ENCODE results near the gene SQSTM1.
A peak's percentile ranks its signal among the peaks of the same experiment; 100 is the strongest.

Gene SQSTM1

DNA sequence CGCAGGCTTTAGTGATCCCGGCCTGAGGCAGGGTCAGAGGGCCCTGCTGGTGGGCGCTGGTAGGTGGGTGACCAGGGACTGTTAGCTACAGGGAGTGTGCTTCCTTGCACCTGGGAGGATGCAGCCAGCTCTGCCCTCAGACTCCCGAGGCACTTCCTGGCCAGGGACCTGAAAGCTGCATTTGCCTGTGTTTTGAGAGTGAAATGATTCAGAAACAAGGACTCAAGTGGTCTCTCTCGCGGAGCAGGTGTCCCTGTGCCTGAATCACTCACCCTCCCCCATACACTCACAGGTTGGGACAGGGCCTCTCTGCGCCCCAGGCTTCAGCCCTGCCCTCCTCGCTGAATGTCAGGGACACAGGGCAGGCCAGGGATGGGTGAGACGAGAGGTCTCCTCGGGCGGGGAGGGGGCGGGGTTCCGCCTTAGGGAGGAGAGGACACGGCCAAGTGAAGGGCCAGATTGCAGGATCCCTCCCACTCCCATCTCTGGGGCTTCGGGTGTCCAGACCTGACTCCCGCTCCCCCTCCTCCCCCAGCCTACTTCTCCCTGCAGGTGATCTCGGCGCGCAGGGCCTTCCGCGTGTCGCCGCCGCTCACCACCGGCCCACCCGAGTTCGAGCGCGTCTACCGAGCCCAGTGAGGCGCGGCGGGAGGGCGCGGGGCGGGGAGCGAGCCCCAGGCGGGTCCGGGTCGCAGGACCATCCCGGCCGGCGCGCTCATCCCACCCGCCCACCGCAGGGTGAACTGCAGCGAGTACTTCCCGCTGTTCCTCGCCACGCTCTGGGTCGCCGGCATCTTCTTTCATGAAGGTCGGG, 25.4 kb upstream of the SQSTM1 start:
- DNase-seq (ENCODE audit: low read depth): no peak

- peak; percentile 71 for DNase-seq (ENCODE audit: low read depth)
Measured at GRCh38 chr5:179795863-179796833, 24.6 kb upstream of the SQSTM1 start.

- DNase-seq (ENCODE audit: low read depth): no peak
Measured at GRCh38 chr5:179796877-179797608, 23.7 kb upstream of the SQSTM1 start.

DNA sequence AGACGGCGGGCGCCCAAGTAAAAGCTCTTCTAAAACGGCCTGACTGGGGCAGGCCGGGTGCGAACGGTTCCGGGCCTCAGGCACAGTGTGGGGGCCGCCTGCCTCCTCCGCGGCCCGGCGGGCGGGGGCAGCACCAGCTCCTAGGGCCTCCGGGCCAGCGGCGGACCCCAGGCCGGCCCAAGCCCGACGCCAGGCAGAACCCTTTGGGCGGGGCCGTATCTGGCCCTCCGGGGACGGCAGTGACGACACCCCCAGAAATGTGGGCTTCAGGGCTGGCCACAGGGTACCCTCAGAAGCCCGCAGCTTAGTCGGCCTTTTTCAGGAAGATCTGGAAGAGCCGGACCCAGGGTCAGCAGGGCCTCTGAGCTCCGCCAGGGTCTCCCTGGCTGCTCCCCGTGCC, 23.0 kb upstream of the SQSTM1 start:
- no peak for DNase-seq (ENCODE audit: low read depth)

DNA sequence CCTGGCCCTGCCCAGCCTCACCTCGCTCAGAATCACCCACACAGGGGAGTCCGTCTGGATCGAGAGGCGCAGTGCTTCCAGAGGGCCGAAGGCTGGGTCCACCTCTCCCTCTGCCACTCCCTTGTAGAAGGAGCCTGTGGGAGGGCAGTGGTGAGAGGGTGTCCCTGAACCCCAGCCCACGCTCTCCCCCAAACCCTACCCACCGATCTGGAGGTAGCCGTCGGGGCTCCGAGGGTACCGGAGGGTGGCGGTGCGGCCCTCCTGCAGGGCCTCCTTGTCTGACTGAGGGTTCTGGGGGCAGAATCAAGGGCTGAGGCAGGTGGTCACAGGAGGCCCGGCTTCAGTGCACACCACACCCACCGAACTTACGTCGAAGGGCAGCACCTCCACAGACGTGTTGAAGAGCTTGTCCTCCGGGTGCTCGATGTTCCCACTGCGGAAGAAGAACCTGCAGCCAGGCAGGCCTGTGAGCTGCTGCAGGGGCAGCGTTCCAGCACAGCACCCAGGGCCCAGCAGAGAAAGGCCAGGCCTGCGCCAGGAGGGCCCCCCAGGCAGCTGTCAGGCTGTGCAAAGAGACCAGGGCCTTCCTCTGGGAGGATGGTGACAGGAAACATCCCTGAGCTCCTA, 22.4 kb upstream of the SQSTM1 start:
- DNase-seq (ENCODE audit: low read depth): no peak

DNA sequence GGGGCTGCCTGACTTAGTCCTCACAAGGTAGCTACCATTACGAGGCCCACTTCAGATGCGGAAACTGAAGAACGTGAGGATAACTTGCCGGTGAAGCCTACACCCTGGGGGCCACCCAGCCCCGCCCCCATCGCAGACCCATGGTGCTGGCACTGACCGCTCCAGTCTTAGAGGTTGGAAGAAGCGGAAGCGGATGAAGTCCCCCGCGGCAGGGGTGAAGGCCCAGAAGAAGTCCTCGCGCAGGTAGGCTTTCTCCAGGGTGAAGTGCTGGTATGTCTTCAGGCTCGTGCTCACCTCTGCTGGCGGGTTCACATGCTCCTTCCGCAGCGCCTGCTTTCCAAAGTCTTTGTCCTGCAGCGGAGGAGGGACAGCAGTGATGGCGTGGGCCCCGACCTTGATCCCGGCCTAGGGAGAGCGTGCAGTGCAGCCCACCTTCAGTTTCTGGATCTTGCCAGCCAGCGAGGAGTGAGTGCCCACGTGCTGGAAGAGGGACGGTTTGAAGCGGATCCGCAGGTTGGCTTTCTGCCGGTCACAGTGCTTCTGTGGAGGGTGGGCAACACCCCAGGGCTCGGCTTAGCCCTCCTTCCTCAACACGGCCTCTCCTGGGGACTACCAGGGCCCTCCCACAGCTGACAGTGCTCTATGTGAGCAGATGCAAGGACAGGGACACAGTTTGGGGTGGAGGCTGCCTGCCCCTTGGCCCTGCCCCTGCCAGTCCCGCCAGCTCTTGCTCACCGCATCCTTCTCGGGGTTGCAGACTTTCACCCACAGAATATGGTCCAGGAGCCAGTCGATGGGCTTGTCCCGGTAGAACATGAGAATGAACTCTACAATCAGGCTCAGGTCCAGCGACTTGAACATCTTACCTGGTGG, 21.7 kb upstream of the SQSTM1 start:
- no peak for DNase-seq (ENCODE audit: low read depth)

- DNase-seq (ENCODE audit: low read depth): no peak
Measured at GRCh38 chr5:179799644-179799973, 21.1 kb upstream of the SQSTM1 start.

GRCh38 chr5:179800071-179800695, 20.5 kb upstream of the SQSTM1 start:
- DNase-seq (ENCODE audit: low read depth): no peak

DNA sequence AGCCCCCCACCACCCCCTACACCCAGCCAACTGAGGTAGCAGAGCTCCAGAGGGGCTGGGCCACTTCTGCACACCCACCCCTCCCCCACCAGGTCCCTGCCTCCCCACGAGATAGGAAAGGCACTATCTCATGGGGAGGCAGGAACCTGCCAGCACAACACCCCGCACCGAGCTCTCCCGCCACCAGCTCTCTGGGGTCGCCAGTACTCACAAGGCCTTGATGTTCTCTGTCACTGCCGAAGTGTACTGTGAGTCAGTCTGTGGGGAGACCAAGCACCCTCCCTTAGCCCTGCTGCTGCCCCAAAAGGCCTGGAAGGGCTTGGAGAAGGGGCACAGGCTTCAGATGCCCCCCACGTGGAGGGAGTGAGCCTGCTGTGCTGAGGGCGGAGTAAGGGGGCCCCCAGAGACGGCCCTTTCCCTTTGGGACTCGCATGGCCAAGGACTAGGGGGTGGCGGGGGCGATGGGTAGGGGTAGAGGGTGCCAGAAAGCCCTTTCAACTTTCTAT, 20.0 kb upstream of the SQSTM1 start:
- no peak for DNase-seq (ENCODE audit: low read depth)

DNA sequence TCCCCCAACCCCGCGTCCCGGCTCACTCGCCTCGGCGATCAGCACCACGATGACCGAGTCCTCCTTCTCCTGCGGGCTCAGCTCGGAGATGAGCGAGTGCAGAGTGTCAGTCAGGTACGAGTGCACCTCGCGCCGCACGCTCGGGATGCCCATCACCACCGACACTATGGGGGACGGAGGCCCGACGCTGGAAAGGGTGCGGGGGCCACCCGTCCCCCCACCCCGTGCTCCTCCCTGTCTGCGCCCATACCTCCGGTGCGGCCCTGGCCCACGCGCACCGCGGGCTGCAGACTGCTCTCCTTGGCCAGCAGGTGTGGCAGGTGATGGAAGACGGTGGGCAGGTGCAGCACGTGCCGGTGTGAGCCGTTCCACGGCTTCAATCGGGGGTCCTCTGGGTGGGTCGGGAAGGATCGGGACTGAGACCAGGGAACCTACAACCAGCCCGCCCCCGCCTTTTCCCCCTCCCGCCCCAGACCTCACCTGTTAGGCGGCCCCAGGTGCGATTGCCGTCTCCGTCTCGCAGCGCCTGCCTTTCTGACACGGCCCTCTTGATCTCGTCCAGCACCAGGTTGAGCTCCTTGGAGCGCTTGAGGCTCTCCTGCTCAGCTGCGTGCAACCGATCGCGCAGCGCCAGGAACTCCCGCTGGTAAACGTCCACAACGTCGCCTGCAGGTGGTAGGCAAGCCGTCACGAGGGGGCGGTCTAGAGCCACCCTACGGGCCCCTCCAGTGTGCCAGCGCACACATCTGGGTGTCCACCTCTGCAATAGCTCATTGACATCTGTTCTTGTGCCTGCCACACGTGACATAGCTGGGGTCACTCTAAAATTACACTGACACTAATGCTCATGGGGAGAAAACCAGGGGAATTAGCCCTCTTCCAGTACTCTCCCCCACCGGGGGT, 19.1 kb upstream of the SQSTM1 start:
- peak; percentile 80 for DNase-seq (ENCODE audit: low read depth)

DNA sequence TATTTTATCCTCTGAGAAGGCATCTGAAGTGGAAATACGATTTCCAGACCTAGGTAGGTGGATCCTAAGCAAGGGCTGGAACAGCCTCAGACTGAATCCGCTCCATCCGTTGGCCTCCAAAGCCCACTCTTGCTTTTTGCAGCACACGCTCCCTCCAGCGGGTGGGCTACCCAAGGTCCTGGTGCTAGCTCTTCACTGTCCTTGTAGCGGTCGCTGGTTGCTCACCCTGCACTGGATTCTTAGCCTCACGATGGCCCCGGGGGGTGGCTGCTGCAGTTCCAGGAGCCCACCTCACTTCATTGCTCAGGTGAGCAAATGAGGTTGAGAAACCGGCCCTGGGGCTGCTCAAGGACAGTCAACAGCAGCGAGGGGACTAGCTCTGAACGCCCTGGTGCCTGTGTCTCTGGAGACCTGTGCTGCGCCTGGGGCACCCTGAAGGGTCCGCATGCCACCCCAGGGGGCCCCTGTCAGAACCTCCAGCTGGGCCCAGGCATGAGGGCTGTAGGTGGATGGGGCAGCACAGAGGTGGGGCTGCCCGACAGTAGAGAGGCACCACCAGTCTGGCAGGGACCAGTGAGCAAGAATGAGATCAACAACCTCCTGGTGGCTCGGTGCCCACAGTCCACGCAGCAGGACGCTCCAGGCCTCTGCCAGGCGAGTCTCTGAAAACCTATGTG, 18.4 kb upstream of the SQSTM1 start:
- no peak for DNase-seq (ENCODE audit: low read depth)

DNA sequence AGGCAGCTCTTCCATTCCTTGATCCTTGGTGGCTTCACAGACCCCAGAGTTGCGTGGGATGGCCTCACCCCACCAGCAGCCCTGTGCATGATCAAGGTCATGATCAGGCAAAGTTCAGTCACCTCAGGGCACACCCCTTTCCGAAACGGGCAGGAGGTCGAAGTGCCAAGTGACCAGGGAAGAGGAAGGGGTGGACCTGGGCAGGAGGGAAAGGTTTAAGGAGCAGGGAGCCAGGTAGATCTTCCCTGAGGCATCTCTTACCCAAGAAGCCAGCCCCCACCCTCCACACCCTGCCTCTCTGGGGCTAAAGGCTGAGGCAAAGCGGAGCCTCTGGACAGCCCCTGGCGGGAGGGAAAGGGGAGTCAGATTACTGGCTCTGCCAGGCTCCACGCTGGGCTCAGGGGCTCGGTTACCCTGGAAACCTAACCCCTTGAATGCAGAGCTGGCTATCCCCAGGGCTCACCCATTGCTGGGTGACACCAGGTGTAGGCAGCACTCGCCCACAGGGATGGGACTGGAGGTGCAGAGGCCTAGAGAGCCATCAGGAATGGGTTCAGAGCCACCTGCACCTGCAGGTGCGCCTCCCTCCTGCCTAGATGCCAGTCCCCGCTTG, 17.6 kb upstream of the SQSTM1 start:
- no peak for DNase-seq (ENCODE audit: low read depth)

DNA sequence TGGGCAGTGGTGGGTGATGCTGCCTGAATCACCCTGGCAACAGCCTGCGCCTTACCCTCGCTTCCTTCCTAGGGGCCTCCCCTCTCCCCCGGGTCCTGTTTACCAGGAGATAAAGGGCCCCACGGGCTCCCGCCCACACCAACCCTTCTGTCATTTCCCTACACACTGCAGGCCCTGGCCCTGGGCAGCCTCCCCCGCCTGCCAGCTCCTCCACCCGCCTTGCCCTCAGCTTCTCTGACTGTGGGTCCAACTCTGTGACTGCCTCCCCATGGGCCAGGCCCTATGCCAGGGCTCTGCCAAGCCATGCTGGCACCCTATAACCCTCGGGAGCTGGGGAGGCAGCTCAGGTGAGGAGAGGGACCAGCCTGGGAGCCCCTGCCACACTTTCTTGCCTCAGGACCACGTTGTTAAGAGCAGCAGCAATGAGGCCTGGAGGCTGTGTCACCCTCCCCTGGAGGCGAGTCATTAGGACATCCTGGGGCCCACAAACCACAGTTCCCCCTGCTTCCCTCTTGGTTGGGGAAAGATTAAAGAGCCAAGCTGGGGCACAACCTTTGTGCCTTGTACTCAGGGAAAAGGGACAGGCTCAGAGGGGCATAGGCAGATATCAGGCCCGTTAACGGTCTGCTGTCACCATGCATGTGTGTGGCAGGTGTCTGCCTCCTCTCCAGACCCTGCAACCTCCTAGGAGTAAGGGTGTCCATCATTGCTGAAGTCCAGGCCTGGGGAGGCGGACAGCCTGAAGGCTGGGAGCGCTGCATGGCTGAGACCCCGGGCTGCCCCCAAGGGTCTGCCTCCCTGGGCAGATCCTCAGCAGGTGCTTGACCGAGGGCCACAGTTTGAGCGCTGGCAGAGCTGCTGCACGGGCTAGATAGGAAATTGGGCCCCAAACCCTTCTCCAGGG, 16.8 kb upstream of the SQSTM1 start:
- DNase-seq (ENCODE audit: low read depth): peak; percentile 57

GRCh38 chr5:179804555-179804947, 16.2 kb upstream of the SQSTM1 start:
- DNase-seq (ENCODE audit: low read depth): no peak

DNA sequence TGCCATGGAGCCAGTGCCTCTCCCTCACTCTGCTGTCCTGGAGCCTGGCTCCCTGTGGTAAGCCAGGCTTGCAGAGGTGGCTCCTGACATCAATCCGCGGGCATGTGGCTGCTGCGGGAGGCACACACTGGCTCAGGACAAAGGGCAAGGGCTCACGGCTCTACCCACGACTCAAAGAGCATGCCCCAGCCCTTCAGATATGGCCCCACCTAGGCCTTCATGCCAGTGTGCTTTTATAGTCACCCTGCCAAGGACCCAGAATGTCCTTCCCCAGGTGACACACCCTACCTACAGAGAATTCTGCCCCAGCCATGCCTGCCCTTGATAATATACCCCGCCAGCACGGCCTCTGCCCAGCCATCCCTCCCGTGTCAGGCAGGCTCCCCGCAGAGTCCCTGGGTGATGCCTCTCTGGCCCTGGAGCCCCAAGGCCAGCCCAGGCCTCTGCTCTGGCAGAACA, 15.6 kb upstream of the SQSTM1 start:
- no peak for DNase-seq (ENCODE audit: low read depth)

- no peak for DNase-seq (ENCODE audit: low read depth)
Measured at GRCh38 chr5:179805529-179806249, 15.0 kb upstream of the SQSTM1 start.
